Adrenal gland (tissue), 5 donors: ENCODE results near the gene PTGFRN.

Experiments used
- POLR2A ChIP-seq, 2 donors: fragments of 450-650 bp; IDR thresholded peaks; one replicate each; pipeline ENCODE4 v1.6.1; 2017; ENCODE audit warnings: antibody characterized with exemption in 2 of 2, mild to moderate bottlenecking in 2 of 2, moderate library complexity in 1 of 2
- TF ChIP-seq, protein P1 (sequence below), 6 experiments: fragments of 450-650 bp in 4 of 6; fragments of 200-600 bp in 2 of 6; sonication (generic) in 1 of 6; IDR thresholded peaks; 1 replicate in 5 of 6; 2 replicates in 1 of 6; pipeline versions ENCODE4 v1.5.1 to v1.8.0; 2016 to 2021; ENCODE audit warnings: antibody characterized with exemption in 6 of 6, mild to moderate bottlenecking in 2 of 6, moderate library complexity in 1 of 6
- donor health status: DM: no; HTN: no; CAD: no.

DNA sequence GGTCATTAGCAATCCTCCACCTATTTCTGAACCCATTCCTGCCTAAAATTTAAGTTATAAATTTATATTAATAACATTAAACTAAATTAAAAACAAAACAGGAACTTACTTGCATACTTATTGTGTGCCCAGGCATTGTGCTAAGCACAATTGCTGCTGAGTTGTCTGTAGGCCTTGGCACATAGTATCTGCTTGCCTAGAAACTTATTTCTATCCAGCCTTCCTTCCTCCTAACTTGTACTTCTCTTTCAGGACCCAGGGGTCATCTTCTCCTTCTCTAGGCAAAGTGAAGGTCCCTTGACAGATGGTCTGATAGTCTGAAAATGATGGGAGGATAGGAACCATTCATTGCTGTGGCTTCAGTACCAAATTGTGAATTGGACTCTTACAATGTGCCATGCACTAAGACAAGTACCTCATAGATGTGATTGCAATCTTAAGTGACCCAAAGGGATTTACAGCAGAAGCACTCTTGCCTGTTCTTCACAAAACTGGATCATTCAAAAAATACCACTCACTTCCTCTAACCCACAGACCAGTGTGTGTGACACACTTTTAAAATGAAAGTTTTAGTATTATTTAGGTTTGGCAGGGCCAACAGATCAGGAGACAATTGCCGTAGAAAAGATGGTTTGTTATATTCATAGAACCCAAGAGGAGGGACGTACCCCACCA is 81.6 kb downstream of the PTGFRN start:
- TF ChIP-seq, protein P1, sequence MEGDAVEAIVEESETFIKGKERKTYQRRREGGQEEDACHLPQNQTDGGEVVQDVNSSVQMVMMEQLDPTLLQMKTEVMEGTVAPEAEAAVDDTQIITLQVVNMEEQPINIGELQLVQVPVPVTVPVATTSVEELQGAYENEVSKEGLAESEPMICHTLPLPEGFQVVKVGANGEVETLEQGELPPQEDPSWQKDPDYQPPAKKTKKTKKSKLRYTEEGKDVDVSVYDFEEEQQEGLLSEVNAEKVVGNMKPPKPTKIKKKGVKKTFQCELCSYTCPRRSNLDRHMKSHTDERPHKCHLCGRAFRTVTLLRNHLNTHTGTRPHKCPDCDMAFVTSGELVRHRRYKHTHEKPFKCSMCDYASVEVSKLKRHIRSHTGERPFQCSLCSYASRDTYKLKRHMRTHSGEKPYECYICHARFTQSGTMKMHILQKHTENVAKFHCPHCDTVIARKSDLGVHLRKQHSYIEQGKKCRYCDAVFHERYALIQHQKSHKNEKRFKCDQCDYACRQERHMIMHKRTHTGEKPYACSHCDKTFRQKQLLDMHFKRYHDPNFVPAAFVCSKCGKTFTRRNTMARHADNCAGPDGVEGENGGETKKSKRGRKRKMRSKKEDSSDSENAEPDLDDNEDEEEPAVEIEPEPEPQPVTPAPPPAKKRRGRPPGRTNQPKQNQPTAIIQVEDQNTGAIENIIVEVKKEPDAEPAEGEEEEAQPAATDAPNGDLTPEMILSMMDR (IDR thresholded peaks at IDR 0.05): no peak
- TF ChIP-seq POLR2A (IDR thresholded peaks at IDR 0.05): no peak
